Right kidney (tissue), 1 donor: Measurements from ENCODE around the gene HGD.
"Not testable (repeated sequence)": the region's sequence is repeated elsewhere in the genome, so short reads cannot be mapped to it uniquely, and the experiment has no call there.

Experiments used
- DNase-seq: peaks from one replicate; pipeline ENCODE4 v3.0.0-alpha.2; 2016

HGD gene

DNA sequence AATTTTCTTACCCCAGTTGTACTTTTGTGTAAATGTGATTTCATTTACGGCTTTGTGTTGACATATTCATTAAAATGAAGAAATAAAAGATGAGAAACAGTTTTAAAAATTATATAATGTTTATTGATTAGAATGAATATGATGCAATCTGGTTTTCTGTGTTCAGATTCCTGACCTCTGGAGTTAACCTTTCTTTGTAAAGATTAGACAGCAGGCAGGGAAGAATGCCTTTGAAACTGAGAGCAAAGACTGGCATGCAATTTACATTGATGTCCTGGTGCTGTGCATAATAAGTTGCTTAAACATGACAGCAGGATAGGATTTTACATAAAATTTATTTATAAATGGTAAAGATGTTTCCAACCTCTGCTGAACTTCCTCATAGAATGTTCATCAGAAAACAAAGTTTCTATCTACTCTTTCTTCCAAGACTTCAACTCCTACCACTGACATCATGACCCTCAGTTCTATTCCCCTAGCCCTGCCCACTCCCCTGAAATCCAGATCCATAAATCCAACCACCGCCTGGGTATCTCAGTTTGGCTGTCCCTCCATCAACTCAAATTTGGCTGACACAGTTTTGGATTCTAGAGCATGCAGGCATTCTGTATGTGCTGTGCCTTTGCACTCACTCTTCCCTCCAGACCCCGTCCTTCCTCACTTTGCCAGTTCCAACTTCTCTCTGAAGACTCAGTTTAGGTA lies 1.7 kb downstream of the HGD start:
- DNase-seq: no peak

DNA sequence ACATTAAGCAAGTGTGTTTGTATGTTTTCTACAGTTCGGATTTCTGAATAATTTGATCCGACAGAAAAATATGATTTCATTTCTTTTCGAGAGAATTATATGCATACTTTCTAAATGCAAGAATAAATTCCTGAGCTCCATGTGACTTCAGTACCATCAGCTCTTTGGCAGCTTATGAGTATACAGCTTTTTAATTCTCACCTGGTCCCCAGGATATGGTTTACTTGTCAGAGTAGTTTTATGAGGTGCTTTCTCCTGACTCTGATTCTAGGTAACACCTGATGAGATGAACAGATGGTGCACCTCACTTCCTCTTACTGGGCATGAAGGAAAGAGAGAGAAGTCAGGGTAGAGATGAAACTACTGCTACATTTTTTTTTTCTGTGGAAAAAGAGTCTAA lies 3.1 kb downstream of the HGD start:
- DNase-seq: no peak

DNA sequence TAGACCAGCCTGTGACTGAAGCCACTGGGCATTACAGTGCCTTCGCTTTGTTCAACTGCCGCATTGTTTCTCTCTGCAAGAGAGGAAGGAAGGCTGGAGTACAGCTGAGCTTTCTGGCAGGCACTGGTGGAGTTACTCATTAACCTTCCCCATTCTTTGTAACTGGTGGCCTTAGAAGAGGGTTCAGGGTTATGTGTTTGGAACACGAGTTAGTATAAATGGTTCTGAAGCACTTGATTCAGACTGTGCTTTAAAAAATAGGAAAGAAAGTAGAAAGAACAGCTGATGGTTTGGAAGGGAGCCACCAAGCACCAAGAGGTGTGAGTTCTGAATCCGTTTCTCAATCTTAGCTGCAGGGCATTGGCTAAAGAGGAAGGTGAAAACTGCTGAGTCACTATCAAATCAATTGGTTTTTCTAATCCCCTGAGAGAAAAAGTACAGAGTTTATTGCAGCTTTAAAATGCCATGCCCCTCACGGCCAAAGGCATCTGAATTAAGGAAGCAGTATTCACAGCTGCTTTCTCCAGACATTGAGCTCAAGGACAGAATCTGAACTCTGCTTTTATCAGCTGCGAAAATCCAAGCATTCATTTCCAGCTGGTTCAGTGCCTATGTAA lies 3.6 kb downstream of the HGD start:
- peak; percentile 54 for DNase-seq

DNA sequence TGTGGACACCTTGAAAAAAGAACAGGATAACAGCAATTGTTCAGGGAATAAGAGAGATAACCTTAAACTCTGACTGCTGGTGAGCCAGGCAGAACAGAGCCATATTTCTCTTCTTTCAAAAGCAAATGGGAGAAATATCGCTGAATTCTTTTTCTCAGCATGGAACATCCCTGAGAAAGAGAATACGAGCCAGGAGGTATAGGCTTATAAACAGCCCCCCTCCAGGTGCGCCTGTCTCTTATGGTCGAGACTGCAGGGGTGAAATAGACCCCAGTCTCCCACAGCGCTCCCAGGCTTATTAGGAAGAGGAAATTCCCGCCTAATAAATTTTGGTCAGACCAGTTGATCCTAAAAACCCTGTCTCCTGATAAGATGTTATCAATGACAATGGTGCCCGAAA lies 4.8 kb downstream of the HGD start:
- DNase-seq: not testable (repeated sequence)

DNA sequence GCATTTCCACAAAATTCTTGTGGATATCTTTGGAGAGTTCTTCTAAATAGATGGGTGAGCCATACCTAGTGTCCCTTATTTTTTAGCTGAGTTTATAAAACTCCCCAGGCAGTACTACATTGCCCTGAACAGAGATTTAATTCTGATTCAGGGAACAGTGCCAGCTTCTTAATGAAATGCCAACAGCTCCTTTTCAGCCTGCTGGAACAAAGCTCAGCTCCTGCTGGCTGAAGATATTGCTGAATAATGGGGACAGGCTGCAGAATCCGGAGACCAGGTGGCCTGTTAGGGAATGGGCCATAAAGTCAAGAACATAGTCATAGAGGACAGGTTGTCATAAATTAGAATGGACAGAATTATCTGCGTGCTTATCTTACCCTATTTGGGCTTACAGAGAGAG lies 8.9 kb downstream of the HGD start:
- no peak for DNase-seq

DNA sequence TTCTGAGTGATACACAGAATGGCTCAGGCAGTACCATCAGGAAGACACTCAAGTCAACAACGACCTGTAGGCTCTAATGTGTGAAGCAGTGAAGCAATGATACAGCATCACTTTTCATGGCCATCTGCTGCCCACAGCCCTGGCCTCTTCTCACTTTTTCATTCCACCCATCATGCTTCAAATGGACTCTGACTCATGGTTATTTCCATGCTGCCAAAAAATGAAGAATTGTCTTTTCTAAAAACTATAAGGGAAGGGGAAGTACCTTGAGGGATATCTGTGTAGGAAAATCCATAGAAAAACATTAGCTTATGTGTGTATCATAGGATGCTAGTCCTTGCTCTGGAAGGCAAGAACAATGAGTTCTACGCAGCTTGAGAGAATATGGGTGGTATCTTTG lies 11.5 kb downstream of the HGD start:
- DNase-seq: no peak

DNA sequence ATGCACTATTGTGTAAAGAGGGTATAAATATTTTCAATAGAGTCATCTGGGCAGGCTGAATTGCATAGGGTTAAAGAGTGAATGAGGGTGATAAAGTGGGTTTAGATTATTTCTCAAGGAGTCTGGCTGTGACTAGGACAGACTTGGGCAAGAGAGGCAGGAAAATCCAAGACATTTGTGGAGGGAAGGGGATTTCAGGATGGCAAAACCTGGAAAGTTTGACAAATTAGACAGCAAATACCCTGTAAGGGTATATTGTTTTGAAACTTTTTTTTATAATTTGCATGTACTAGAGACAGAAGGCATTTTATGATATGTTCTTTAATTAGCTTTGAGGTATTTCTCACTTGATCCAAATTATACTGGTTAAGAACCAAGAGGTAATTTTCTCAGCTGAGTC lies 17.1 kb downstream of the HGD start:
- no peak for DNase-seq

DNA sequence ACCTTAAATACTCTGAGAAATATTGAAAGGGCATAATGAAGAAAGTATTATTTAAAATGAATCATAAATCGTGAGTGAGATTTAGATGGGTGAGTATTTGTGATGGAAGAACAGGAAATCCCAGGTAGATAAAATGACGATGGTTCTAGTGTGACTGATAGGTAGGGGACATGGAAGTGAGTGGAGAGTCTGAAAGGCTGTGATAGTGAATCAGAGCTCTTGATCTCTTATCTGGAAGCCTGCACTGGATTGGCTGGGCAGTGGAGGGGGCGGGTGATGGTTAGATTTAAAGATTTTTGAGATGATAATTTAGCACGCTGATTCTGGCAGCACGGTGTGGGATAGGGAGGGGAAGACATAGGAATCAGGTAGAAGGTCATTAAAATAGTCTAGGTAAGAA lies 20.1 kb downstream of the HGD start:
- no peak for DNase-seq

DNA sequence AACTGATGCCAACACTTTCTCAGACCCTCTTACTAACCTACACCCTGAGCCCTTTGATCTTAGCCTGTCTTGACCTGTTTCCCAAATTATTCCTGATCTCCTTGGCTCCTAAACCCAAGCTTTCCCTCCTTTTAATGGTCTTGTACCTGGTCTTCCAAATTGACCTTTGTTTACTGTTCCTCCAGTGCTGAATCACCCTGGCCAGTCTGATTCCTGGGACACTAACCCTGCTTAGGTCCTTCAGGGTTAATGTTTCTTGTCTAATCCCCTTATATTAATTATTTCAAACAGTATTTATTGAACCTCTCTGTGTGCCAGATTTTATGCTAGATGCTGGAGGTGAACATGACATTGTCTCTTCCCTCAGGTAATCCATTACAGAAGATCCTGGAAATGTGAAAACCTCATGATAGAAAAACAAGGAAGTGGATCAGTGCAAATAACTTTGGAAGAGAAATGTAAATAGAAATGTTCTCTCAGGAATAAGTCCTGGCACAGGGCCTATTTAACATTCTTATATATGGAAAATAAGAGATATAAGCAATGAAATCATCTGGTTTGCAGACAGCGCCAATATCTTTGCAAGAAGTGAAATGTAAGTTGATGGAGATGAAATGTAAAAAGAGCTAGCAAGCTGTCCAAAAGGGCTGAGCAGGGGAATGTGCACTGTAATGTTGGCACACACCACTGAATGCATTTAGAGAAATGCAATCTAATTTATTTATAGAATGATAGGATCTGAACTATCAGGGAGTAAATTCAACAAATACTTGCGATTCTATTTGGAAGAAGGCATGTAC lies 20.7 kb downstream of the HGD start:
- no peak for DNase-seq

DNA sequence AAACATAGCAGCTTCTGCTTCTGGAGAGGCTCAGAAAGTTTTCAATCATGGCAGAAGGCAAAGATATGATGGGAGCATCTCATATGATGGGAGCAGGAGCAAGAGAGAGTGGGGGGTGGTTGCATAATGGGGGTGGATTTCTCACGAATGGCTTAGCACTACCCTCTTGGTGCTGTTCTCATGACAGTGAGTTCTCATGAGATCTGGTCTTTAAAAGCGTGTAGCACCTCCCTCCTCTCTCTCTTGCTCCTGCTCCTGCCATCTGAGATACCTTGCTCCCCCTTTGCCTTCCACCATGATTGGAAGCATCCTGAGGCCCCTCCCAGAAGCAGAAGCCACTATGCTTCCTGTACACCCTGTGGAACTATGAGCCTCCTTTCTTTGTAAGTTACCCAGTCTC lies 22.2 kb downstream of the HGD start:
- no peak for DNase-seq

DNA sequence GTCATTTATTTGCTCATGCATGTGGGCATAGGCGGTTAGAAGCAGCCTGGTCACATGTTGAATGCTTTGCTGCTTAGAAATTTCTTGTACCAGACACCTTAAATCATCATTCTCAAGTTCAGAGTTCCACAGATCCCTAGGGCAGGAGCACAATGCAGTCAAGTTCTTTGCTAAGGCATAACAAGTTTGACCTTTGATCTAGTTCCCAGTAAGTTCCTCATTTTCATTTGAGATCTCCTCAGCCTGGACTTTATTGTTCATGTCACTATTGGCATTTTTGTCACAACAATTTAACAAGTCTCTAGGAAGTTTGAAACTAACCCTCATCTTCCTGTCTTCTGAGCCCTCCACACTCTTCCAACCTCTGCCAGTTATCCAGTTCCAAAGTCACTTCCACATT lies 22.8 kb downstream of the HGD start:
- DNase-seq: no peak

DNA sequence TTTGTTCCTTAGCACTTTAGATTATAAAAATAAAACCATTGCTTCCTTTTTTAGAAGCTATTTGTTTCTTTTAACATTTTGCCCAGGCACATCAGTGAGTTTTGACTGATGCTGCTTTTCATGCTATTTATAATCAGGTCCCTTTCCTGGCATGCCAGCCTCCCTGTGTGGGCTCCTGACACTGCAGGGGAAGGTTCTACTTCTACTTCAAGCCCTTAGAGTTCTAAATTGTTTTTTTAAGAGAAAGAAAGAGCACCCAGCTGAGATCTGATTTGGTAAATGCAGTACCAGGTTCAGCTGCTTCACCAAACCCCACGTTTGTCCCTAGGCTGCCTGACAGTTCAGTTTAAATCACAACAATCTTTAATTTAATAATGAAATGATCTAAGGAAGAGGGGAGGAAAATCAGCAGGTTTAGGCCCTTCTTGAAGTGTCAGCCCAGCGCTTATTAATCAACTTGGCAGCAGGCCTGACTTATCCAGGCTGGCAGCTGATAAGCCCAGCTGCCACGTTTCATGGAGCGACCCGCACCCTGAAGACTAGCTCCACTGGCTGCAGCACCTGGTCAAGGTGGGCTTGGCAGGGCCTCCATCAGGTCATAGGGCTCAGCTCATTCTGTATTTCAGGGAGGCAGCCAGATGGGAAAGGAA lies 29.0 kb downstream of the HGD start:
- no peak for DNase-seq

DNA sequence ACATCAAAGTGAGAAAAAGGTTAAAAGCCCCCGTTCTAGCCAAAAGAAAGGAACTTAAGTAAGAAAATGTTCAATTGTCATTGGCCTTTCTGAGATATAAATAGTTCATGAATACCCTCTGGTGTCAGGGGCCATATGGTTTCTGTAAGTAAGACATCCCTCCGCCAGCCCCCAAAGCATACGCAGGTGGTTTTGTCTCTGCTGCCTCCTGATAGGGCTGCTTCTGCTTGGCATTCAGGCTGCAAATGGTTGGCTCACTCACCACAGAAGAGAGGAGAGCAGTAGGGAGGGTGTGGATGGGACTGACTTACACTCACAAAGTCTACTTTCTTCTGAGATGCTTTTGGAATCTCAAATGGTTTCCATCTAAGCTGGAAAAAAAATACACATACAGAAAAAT lies 29.8 kb downstream of the HGD start:
- no peak for DNase-seq

DNA sequence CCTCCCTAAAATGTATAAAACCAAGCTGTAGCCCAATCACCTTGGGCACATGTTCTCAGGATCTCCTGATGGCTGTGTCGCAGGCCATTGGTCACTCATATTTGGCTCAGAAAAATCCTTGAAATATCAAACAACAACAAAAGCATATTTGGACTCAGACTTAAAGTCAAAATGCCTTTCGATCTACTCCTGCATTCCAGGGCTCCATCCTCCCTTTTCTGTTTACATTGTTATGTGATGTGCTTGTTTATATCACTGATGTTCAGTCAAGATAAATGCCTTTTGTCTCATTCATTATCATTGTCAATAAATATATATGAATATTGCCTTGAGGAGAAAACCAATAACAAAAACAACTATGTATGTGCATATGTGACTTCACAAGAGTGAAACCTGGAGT lies 31.7 kb downstream of the HGD start:
- DNase-seq: no peak

DNA sequence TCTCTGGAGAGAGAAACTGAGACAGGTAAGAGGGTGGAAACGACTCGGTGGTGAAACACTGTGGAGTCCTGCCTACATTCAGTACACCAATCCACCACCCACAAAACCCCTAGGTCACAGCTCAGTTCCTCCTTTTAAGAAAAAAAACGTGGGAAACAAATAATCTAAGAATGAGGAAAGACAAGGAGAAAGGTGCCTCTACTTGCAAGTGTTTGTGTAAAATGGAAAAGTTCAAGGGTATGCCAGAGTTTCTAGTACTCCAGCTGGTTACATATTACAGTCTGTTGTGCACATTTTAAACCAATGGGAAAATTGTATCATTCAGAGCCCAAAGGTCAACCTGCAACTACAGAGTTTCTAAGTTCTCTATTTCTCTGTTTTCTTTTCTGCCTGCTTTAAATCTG lies 32.2 kb downstream of the HGD start:
- no peak for DNase-seq

DNA sequence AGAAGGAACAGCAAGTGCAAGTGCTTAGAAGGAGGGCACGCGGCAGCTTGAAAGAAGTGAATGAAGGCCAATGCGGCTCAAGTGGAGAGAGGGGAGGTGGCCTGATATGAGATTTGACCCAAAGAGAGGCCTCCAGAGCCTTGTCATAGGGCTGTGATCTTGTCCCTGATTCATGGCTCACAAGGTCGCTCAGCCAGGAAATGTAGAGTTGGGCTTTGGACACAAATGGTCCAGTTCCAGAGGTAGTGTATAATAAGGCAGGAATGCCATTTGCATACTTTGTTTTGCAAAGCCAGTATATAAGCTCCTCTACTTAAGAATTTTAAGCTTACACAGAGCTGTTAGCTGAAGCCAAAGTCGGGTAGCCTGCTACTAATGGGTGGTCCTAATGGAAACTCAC lies 33.7 kb downstream of the HGD start:
- no peak for DNase-seq

DNA sequence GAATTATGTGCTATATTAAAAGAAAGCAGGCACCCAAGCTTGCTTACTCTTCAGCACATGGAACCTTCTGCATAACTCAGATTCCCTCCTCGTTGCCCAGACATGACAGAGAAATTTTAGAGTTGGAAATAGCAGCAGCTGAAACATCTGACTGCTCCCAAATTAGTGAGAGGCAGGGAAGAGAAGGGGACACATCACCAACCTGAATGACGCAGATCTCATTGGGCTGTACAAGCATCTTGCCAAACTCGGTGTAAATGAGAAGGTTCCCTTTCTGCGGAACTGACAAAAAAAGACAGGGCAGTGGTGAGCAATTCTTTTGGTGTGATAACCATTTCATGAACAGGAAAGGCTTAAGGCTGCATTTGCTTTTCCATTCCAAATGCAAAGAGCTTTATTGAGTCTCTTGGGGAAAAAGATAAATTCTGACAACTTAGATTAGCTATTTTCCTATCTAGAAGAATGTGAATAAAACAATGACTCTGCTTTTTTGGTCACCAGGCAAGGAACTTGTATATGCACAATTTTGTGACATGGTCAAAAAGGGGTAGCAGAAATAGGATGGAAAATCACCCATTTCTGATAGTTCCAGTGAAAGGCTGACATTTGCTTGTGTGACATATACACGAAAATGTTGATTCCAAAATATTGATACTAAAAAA lies 35.1 kb downstream of the HGD start:
- DNase-seq: no peak

DNA sequence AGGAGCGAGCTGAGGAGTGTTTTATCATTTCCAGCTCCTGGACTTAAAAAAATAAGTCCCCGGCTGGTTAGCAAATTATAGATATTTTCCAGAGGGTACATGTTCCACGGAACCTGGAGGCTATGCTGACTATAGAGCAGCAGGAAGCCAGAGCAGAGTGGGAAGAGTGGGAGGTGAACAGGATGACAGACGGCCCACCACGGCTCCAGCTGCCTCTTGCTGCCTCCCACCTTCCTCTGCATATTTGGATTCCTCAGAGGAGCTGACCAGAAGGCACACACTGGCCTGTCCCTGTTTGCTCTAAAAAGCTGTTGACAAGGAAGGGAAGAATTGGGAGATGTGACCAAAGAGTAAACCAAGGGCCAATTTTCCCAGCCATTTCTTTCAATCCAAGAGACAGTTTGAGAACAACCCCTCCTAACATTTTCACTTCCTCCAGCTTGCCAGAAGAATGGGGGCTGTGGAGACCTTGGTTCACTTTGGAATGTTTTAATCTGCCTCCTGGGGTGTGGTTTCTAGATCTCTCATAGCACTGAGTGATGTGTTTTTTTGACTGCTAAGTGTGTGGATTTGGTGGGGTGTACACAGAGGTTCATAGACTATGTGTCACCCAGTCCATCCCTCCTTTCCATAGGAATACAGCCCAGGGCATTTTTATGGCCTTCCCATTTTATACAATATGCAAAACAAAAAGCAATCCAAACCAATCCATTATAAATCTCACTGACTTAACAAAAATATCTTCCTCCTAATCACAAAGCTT lies 36.8 kb downstream of the HGD start:
- DNase-seq: no peak

DNA sequence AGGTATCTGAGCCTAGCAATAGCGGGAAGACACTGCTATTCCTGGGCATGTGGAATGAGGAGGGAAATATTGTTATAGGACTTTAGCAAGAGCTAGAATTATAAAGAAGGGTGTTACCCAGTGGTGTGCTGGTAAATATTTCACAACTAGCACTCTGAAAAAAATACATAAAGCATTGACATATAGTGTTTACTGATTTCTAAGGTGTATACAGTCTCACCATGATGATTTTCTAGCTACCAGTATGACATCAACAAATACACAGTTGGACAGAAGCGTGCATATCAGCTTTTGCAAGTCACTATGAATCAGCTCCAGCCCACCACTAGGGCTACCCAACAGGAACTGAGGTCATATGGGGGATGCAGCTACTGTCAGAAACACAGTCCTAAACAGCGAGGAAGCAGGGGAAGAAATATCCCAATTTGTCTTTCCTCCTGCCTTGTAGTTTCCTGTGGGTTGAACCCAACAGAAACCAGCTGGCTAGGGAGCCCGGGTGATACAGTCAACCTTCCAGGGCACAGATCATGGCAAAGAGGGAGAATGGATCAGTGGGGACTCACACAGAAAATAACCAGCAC lies 39.6 kb downstream of the HGD start:
- DNase-seq: no peak

DNA sequence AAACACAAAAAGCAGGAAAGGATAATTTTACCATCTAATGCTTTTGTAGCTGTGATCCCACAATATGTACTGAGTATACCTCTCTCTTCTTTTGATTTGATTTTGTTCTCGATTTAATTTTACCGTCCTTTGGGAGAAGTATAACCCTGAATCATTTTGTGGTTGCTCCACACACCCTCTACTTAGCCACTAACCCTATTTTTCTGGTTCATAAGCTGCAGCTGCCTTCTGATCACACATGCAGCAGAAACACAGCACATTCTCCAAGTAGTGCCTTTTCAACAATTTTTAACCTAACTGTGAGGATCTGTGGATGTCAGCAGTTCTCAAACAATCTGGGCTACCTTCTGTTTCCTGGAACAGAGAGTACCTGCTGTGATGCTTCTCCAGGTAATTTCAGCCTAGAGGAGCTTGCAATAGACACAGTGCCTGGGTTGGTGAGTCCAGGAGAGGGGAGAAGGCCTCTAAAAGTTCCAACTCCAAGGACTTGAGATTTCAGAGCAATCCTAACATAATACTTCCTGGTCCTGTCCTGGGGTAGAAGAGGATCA lies 40.3 kb downstream of the HGD start:
- DNase-seq: no peak

DNA sequence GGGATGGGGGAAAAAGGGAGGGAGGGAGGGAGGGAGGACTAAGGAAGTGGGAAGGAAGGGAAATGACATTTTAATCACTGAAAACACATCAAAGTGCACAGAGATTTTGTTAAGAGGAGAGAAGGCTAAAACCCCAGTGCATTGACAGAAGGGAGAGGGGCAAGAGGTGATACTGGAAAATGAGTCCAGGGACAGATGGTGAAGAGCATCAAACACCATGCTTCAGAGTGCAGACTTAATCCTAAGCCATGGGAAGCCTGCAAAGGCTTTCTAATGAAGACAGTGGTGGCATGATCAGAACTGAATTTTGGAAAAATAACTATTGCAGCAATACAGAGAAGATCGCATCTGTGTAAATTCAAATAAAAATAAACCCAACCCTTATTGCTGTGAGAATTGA lies 41.8 kb downstream of the HGD start:
- DNase-seq: no peak
